ENCODE measurements around the gene MLH1.
"Not testable (repeated sequence)": the region's sequence is repeated elsewhere in the genome, so short reads cannot be mapped to it uniquely, and the experiment has no call there.

MLH1 gene

DNA sequence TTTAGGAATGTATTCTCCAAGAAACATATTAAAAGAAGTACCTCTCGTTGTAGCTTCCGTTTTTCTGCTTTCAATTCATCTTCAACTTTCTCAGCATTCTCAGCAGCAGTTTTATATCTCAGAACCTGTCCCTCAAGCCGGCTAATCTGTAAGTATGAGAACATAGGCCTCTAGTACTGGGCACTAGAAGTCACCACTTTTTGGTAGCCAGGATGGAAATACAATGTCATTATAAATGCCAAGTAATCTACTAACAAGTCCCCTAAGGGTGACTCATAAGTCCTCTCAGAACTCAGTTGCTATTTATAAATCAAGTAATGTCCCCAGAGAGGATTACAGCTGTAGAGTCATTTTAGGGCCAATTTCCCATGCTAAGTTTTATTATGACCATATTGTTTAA is 61.1 kb downstream of the MLH1 start:
- DNase-seq (ENCODE audit: low spot score) = peak; percentile 56

DNA sequence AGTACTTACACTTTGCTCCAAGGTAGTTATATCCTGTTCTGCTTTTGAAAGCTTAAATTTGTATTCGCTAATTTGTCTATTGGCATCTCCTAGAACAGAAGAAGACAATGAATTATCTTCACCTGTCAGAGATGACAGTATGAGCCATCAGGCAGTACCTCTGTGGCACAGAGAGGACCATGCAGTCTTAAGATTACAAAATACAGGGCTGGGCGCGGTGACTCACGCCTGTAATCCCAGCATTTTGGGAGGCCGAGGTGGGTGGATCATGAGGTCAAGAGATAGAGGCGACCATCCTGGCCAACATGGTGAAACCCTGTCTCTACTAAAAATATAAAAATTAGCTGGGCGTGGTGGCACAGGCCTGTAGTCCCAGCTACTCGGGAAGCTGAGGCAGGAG is 61.8 kb downstream of the MLH1 start:
- DNase-seq (ENCODE audit: low spot score); in situ Hi-C loops (cut with MboI; ENCODE audit: low pct_unique_long_range_greater_than_20kb, low sequenced_read_pairs, unreplicated experiment): not testable (repeated sequence)

More for the DNA sequence above, 61.1 kb downstream of the MLH1 start:
- in situ Hi-C loops (cut with MboI; ENCODE audit: low pct_unique_long_range_greater_than_20kb, low sequenced_read_pairs, unreplicated experiment) = no loop called here
- TF ChIP-seq, protein P1, sequence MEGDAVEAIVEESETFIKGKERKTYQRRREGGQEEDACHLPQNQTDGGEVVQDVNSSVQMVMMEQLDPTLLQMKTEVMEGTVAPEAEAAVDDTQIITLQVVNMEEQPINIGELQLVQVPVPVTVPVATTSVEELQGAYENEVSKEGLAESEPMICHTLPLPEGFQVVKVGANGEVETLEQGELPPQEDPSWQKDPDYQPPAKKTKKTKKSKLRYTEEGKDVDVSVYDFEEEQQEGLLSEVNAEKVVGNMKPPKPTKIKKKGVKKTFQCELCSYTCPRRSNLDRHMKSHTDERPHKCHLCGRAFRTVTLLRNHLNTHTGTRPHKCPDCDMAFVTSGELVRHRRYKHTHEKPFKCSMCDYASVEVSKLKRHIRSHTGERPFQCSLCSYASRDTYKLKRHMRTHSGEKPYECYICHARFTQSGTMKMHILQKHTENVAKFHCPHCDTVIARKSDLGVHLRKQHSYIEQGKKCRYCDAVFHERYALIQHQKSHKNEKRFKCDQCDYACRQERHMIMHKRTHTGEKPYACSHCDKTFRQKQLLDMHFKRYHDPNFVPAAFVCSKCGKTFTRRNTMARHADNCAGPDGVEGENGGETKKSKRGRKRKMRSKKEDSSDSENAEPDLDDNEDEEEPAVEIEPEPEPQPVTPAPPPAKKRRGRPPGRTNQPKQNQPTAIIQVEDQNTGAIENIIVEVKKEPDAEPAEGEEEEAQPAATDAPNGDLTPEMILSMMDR (IDR thresholded peaks at IDR 0.05; ENCODE audit: extremely low read depth, insufficient read depth, missing control alignments) = no peak

DNA sequence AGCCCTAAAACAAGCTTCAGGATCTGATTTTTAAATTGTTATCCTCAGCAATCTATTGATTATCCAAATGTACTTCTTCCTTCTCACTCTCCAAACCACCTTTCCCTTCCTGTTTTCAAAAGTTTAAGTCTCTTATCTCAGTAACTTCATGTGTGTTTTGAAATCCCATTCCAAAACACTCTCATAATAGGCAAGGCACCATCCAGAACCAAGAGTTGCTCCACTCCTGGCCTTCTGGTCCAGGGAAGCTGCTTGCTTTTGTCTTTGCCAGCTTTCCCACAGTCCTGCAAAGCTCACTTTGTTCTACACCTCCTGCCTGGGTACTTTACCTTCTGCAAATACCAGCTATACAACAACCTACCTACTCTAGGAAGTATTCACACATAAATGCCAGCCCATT is 63.5 kb downstream of the MLH1 start:
- in situ Hi-C loops (cut with MboI; ENCODE audit: low pct_unique_long_range_greater_than_20kb, low sequenced_read_pairs, unreplicated experiment) = no loop called here
- TF ChIP-seq, protein P1 (IDR thresholded peaks at IDR 0.05; ENCODE audit: extremely low read depth, insufficient read depth, missing control alignments) = no peak
- no peak for DNase-seq (ENCODE audit: low spot score)

DNA sequence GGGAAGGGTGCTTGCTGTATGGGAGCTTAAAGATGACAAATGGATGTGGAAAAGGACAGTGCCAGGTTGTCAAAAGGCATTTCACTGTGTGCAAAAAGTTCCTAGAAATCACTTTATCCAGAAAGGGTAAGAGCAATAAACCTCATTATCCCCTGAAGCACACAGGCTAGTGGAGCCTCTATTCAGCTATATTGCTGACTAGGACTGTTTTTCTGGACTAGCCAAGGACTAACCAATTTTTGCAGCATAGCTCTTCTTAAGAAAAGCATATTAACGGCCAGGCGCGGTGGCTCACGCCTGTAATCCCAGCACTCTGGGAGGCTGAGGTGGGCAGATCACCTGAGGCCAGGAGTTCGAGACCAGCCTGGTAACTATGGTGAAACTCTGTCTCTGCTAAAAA is 64.8 kb downstream of the MLH1 start:
- TF ChIP-seq, protein P1 (IDR thresholded peaks at IDR 0.05; ENCODE audit: extremely low read depth, insufficient read depth, missing control alignments) = no peak
- no peak for DNase-seq (ENCODE audit: low spot score)
- in situ Hi-C loops (cut with MboI; ENCODE audit: low pct_unique_long_range_greater_than_20kb, low sequenced_read_pairs, unreplicated experiment) = no loop called here

DNA sequence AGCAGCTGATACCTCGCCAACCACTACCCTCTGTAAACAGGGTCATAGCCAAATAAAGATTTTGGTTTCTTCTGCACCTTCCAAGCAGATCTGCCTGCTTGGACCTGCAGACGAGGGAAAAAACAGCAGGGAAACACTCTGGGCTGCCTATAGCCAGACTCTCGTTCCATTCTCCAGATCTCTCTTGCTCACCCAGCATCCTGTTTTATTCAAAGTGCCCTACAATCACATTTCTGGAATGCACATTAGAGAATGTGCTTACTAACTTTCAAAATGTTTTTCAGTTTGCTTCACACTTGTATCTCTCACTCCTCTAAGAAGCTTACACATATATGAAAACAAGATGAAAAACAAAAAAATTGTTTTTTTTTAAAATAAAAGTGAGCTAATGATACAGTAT is 71.4 kb downstream of the MLH1 start:
- TF ChIP-seq, protein P1 (IDR thresholded peaks at IDR 0.05; ENCODE audit: extremely low read depth, insufficient read depth, missing control alignments) = no peak
- in situ Hi-C loops (cut with MboI; ENCODE audit: low pct_unique_long_range_greater_than_20kb, low sequenced_read_pairs, unreplicated experiment) = no loop called here
- no peak for DNase-seq (ENCODE audit: low spot score)

DNA sequence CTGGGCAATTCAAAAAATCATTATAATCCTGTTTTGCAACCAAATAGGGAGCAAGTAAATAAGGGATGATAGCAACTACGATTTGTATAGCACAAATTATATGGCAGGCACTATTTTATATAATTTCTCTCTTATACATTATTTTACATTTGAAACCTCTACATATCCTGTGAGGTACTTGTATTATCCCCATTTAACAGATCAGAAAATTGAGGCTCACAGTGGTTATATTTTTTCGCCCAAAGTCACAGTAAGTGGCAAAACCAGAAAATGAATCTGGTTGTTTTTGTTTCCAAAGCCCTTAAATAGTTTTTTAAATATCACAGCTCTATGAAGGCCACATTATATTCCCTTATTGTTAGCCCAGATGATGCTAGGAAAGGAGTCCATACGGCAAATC is 74.3 kb downstream of the MLH1 start:
- TF ChIP-seq, protein P1 (IDR thresholded peaks at IDR 0.05; ENCODE audit: extremely low read depth, insufficient read depth, missing control alignments) = no peak
- in situ Hi-C loops (cut with MboI; ENCODE audit: low pct_unique_long_range_greater_than_20kb, low sequenced_read_pairs, unreplicated experiment) = no loop called here
- no peak for DNase-seq (ENCODE audit: low spot score)

DNA sequence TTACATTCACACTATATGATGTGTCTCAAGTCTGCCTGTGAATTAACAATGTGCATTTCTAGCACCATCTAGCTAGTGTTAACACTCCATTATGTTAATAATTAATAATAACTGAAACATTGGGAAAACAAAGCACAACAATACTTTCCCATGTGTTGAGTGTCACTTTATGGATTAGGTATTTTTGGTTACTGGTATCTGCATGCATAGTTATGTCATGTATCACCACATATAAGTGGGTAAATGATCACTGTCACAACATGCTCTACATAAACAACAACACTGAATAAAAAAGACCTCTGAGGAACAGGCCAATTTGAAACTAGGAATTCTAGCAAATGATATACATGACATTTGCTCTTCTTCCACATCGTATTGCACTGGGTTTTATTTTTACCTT is 74.7 kb downstream of the MLH1 start:
- TF ChIP-seq, protein P1 (IDR thresholded peaks at IDR 0.05; ENCODE audit: extremely low read depth, insufficient read depth, missing control alignments) = no peak
- in situ Hi-C loops (cut with MboI; ENCODE audit: low pct_unique_long_range_greater_than_20kb, low sequenced_read_pairs, unreplicated experiment) = no loop called here
- no peak for DNase-seq (ENCODE audit: low spot score)
